HG03378 (cell line): ENCODE data around the gene ZNF445.
"Not testable (repeated sequence)": the region's sequence is repeated elsewhere in the genome, so short reads cannot be mapped to it uniquely, and the experiment has no call there.

Experiments
- ATAC-seq: cut with Tn5 transposase; IDR thresholded peaks from one replicate; pipeline ENCODE4 v1.9.1; 2021; ENCODE audit warnings: mild to moderate bottlenecking, moderate library complexity; ENCODE audit not compliant: unreplicated experiment

The ZNF445 gene

GRCh38 chr3:44409640-44410410 is 67.6 kb downstream of the ZNF445 start:
- ATAC-seq: no peak

GRCh38 chr3:44402548-44402947 is 74.9 kb downstream of the ZNF445 start:
- no peak for ATAC-seq

GRCh38 chr3:44400771-44401170 is 76.7 kb downstream of the ZNF445 start:
- no peak for ATAC-seq

- no peak for ATAC-seq
These were observed 78.6 kb downstream of the ZNF445 start for GRCh38 chr3:44398853-44399252.

- not testable (repeated sequence) for ATAC-seq
These were observed 79.2 kb downstream of the ZNF445 start for GRCh38 chr3:44398271-44398670.

GRCh38 chr3:44396200-44397171 is 81.0 kb downstream of the ZNF445 start:
- ATAC-seq: no peak

GRCh38 chr3:44395714-44396113 is 81.8 kb downstream of the ZNF445 start:
- ATAC-seq: no peak

GRCh38 chr3:44392489-44392888 is 85.0 kb downstream of the ZNF445 start:
- no peak for ATAC-seq

- ATAC-seq: no peak
These were observed 90.1 kb downstream of the ZNF445 start for GRCh38 chr3:44387404-44387803.
